Neural cell (in vitro differentiated cells): Measurements from ENCODE around the gene STMN3. TPM values are rescaled to one million over a fixed set of nuclear protein-coding genes. Genes with fewer than 3 reads are reported as not detected.

Experiments
- H2AFZ ChIP-seq: fragments of 200-600, 300-800 bp; sonication (generic), shearing (Covaris generic); 2 replicates; pipeline ENCODE4 v1.6.0; 2014; ENCODE audit warnings: low read depth, mild to moderate bottlenecking, antibody characterized with exemption, low read length, moderate library complexity
- H3F3A ChIP-seq: fragments of 200-600 bp; shearing (Covaris generic); 2 replicates; pipeline ENCODE4 v1.6.1; 2016; ENCODE audit warnings: mild to moderate bottlenecking, moderate library complexity, mixed read lengths, antibody characterized with exemption, low read length; ENCODE audit not compliant: insufficient read depth, poor library complexity, severe bottlenecking
- H3K27ac ChIP-seq: fragments of 200-600, 300-800 bp; sonication (generic), shearing (Covaris generic); 2 replicates; pipeline ENCODE4 v1.5.1; 2014; ENCODE audit warnings: mild to moderate bottlenecking, low read length, moderate library complexity
- H3K27me3 ChIP-seq: fragments of 300-800, 200-600 bp; sonication (generic), shearing (Covaris generic); 2 replicates; pipeline ENCODE4 v1.6.0; 2014; ENCODE audit warnings: mild to moderate bottlenecking, low read depth, low read length, moderate library complexity; ENCODE audit not compliant: insufficient read depth
- H3K36me3 ChIP-seq: fragments of 300-800, 200-600 bp; sonication (generic), shearing (Covaris generic); 2 replicates; pipeline ENCODE4 v1.5.1; 2014; ENCODE audit warnings: mild to moderate bottlenecking, antibody characterized with exemption, low read length, moderate library complexity; ENCODE audit not compliant: insufficient read depth
- H3K4me2 ChIP-seq: fragments of 300-800, 200-600 bp; sonication (generic), shearing (Covaris generic); 2 replicates; pipeline ENCODE4 v1.6.0; 2014; ENCODE audit warnings: mild to moderate bottlenecking, low read length
- H3K4me3 ChIP-seq: fragments of 300-800, 200-600 bp; sonication (generic), shearing (Covaris generic); 2 replicates; pipeline ENCODE4 v1.5.1; 2014; ENCODE audit warnings: mild to moderate bottlenecking, low read length, moderate library complexity
- H3K79me2 ChIP-seq: fragments of 200-600 bp; shearing (Covaris generic); replicated peaks from 2 replicates; pipeline ENCODE4 v1.6.0; 2014; ENCODE audit warnings: mild to moderate bottlenecking, low read length, moderate library complexity; ENCODE audit not compliant: insufficient read depth
- H3K9ac ChIP-seq: fragments of 300-800, 200-600 bp; sonication (generic), shearing (Covaris generic); 2 replicates; pipeline ENCODE4 v1.6.1; 2016; ENCODE audit warnings: mild to moderate bottlenecking, low read length, mixed read lengths
- H3K9me2 ChIP-seq: fragments of 200-600 bp; shearing (Covaris generic); 2 replicates; pipeline ENCODE4 v1.6.1; 2016; ENCODE audit warnings: mild to moderate bottlenecking, low read length, mixed read lengths; ENCODE audit not compliant: insufficient read depth
- H3K9me3 ChIP-seq: fragments of 200-600, 300-800 bp; sonication (generic), shearing (Covaris generic); 2 replicates; pipeline ENCODE4 v1.6.1; 2016; ENCODE audit warnings: mild to moderate bottlenecking, mixed run types, low read length, moderate library complexity, mixed read lengths
- H4K20me1 ChIP-seq: fragments of 200-600 bp; shearing (Covaris generic); 2 replicates; pipeline ENCODE4 v1.6.1; 2016; ENCODE audit warnings: mild to moderate bottlenecking, mixed run types; ENCODE audit not compliant: insufficient read depth
- CTCF ChIP-seq: fragments of 450-650 bp; IDR thresholded peaks from 2 replicates; pipeline ENCODE4 v1.5.1; 2014; ENCODE audit warnings: antibody characterized with exemption, mild to moderate bottlenecking, moderate library complexity; ENCODE audit not compliant: poor library complexity, severe bottlenecking
- EP300 ChIP-seq: fragments of 450-650 bp; conservative IDR thresholded peaks from 2 replicates; pipeline ENCODE4 v1.6.1; 2014; ENCODE audit warnings: antibody characterized with exemption, mild to moderate bottlenecking, moderate library complexity; ENCODE audit not compliant: poor library complexity, severe bottlenecking
- EZH2 ChIP-seq: fragments of 200-600, 300-800 bp; shearing (Covaris generic), sonication (generic); IDR thresholded peaks from 2 replicates; pipeline ENCODE4 v1.6.1; 2014; ENCODE audit warnings: antibody characterized with exemption, low read length, borderline replicate concordance, mild to moderate bottlenecking; ENCODE audit not compliant: insufficient read depth, poor library complexity, severe bottlenecking
- MXI1 ChIP-seq: fragments of 450-650 bp; conservative IDR thresholded peaks from 2 replicates; pipeline ENCODE4 v1.6.1; 2014; ENCODE audit warnings: antibody characterized with exemption, mild to moderate bottlenecking; ENCODE audit not compliant: poor library complexity, severe bottlenecking
- POLR2AphosphoS5 ChIP-seq: IDR thresholded peaks from 2 replicates; pipeline ENCODE4 v1.6.1; 2012
- RAD21 ChIP-seq: fragments of 450-650 bp; conservative IDR thresholded peaks from 2 replicates; pipeline ENCODE4 v1.6.1; 2014; ENCODE audit warnings: antibody characterized with exemption, mild to moderate bottlenecking, moderate library complexity
- SMC3 ChIP-seq: fragments of 450-650 bp; conservative IDR thresholded peaks from 2 replicates; pipeline ENCODE4 v1.6.1; 2014; ENCODE audit warnings: antibody characterized with exemption, mild to moderate bottlenecking, moderate library complexity; ENCODE audit not compliant: poor library complexity
- TAF1 ChIP-seq: IDR thresholded peaks from 2 replicates; pipeline ENCODE4 v1.6.1; 2012; ENCODE audit warnings: low read depth
- polyA plus RNA-seq: library from polyadenylated mRNA; depleted of rRNA; stranded (reverse); fragments of >200 nt; gene quantifications from 2 replicates; pipeline ENCODE4 v1.2.3, GENCODE V29; 2014
- TF ChIP-seq, protein P1 (sequence below): IDR thresholded peaks from 2 replicates; pipeline ENCODE4 v1.6.1; 2012; ENCODE audit warnings: borderline replicate concordance

The STMN3 gene
- polyA plus RNA-seq, 1 donor from 2014 or later, result 268 TPM

DNA sequence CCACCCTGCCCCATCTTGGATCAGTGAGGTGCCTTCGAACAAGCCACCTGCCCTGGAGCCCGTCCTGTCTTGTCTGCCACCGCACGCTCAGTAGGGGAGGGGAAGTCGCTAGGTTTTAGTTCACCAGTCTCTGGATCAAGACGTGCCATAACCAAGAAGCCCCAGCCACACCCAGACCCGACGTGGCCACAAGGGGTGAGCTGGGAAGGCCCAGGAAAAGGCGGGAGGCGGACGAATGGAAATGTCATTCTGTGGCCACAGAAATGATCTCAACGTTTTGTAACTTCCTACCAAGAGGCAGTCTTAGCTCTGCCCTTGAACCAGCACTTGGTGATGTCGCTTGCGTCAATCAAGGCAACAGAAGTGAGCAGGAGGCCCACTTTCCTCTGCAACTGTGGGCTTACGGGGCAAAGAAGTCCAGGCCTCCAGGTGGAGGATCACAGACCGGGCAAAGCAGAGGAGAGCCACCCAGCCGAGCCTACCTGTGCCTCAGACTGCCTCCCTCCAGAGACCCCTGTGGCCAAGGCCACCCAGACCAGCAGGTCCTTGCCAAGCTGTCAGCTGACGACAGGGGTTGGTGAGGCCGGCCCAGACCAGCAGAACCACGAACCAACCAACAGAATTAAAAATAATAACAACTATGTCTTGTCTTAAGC lies 40.8 kb downstream of the STMN3 start:
- H3K27me3 ChIP-seq, result no peaks in the 10 kb centered on the region
- no peaks in the 10 kb centered on the region for H4K20me1 ChIP-seq
- H2AFZ ChIP-seq, result no peak overlapping the region
- H3K9me2 ChIP-seq, result no peaks in the 10 kb centered on the region
- no peaks in the 10 kb centered on the region for H3F3A ChIP-seq
- no peak overlapping the region for H3K4me2 ChIP-seq
- no peak overlapping the region for H3K27ac ChIP-seq
- H3K79me2 ChIP-seq, result no peaks in the 10 kb centered on the region
- TF ChIP-seq EP300 (no peak), TAF1 (no peak), POLR2AphosphoS5 (no peak), RAD21 (no peak), SMC3 (no peak)
- H3K4me3 ChIP-seq, result no peak overlapping the region
- H3K9me3 ChIP-seq, result no peaks in the 10 kb centered on the region
- no peak overlapping the region for H3K9ac ChIP-seq
- no peaks in the 10 kb centered on the region for H3K36me3 ChIP-seq

GRCh38 chr20:63611646-63612045 lies 41.6 kb downstream of the STMN3 start:
- Histone ChIP-seq H3F3A (no peaks in the 10 kb centered on the region), H3K9ac (no peak overlapping the region), H3K27me3 (no peaks in the 10 kb centered on the region), H3K36me3 (no peaks in the 10 kb centered on the region), H3K9me2 (no peaks in the 10 kb centered on the region), H3K4me2 (no peak overlapping the region), H4K20me1 (no peaks in the 10 kb centered on the region), H3K4me3 (no peak overlapping the region), H2AFZ (no peak overlapping the region), H3K27ac (no peak overlapping the region), H3K79me2 (no peaks in the 10 kb centered on the region), H3K9me3 (no peaks in the 10 kb centered on the region)
- TF ChIP-seq EP300, result no peak
- TF ChIP-seq SMC3, result no peak
- TF ChIP-seq TAF1, result no peak
- no peak for TF ChIP-seq EZH2
- TF ChIP-seq RAD21, result no peak
- TF ChIP-seq CTCF, result no peak
- no peak for TF ChIP-seq MXI1
- TF ChIP-seq, protein P1, sequence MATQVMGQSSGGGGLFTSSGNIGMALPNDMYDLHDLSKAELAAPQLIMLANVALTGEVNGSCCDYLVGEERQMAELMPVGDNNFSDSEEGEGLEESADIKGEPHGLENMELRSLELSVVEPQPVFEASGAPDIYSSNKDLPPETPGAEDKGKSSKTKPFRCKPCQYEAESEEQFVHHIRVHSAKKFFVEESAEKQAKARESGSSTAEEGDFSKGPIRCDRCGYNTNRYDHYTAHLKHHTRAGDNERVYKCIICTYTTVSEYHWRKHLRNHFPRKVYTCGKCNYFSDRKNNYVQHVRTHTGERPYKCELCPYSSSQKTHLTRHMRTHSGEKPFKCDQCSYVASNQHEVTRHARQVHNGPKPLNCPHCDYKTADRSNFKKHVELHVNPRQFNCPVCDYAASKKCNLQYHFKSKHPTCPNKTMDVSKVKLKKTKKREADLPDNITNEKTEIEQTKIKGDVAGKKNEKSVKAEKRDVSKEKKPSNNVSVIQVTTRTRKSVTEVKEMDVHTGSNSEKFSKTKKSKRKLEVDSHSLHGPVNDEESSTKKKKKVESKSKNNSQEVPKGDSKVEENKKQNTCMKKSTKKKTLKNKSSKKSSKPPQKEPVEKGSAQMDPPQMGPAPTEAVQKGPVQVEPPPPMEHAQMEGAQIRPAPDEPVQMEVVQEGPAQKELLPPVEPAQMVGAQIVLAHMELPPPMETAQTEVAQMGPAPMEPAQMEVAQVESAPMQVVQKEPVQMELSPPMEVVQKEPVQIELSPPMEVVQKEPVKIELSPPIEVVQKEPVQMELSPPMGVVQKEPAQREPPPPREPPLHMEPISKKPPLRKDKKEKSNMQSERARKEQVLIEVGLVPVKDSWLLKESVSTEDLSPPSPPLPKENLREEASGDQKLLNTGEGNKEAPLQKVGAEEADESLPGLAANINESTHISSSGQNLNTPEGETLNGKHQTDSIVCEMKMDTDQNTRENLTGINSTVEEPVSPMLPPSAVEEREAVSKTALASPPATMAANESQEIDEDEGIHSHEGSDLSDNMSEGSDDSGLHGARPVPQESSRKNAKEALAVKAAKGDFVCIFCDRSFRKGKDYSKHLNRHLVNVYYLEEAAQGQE, result no peak
- TF ChIP-seq POLR2AphosphoS5, result no peak
